LNCAP (cell line): Measurements from ENCODE around the gene CD8B2.

Experiments
- CTCF ChIP-seq: fragments of 450-650 bp; IDR thresholded peaks from 2 replicates; pipeline ENCODE4 v1.5.1; 2017; ENCODE audit warnings: mild to moderate bottlenecking

Gene CD8B2

GRCh38 chr2:106547164-106547903 is 60.2 kb downstream of the CD8B2 start:
- TF ChIP-seq CTCF, result no peak

- no peak for TF ChIP-seq CTCF
Observed at GRCh38 chr2:106551417-106552130, 64.4 kb downstream of the CD8B2 start.

GRCh38 chr2:106552921-106553320 is 65.8 kb downstream of the CD8B2 start:
- no peak for TF ChIP-seq CTCF

DNA sequence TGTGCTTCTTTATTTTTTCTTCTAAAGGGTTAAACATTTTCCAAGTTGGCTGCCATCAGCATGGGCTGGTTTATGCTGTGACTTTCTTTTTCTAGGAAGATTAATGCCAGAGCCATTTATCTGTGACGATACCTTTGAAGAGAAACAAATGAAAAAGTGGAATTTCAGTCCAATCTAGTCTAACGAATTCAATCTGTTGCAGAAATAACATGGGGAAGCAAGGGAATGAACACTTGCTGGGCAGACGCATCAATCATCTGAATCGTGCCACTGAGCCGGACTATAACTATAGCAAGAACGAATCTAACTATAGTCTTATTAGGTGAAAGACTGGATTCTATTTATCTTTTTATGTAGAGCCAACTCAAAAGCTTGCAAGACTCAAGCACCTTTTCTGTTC is 66.2 kb downstream of the CD8B2 start:
- no peak for TF ChIP-seq CTCF

DNA sequence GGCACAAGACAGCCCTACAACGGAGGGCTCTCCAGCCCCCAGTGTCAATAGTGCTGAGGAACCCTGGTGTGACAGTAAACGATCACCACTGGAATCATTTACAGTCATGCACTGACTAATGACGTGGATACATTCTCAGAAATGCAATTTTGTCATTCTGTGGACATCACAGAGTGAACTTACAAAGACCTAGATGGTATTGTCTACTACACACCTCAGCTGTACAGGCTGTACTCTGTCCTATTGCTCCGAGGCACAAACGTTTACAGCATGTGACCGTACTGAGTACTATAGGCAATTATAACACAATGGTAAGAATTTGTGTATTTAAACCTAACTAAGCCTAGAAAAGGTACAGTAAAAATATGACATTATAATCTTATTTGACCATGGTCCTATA is 67.2 kb downstream of the CD8B2 start:
- no peak for TF ChIP-seq CTCF

DNA sequence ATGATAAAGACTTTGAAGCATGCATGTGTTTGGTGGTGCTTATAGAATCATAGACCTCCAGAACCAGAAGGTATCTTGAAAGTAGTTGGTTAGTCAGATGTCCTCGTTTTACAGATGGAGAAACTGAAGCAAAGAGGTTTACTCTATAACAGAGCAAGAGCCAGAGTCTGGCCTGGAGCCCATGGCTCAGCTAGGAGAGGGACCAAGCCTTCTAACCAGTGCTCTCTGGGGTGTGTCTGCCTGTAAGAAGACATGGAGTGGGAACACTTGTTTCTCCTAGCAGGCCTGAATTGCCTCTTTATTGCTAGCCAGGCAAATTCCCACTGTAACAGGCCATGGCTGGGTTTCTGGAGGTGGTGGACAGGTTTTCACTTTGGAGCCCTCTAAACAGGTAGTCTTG is 67.9 kb downstream of the CD8B2 start:
- TF ChIP-seq CTCF, result no peak

GRCh38 chr2:106560773-106561172 is 73.6 kb downstream of the CD8B2 start:
- no peak for TF ChIP-seq CTCF
